MM.1S (cell line): ENCODE results near the gene CPT1C.

ENCODE experiments used
- EZH2 ChIP-seq: fragments of 300-600 bp; sonication (generic); optimal IDR thresholded peaks from 2 replicates; pipeline ENCODE3; 2017; ENCODE audit warnings: low read depth, mild to moderate bottlenecking, antibody characterized with exemption, low read length, mixed read lengths
- EZH2phosphoT487 ChIP-seq: fragments of 300-600 bp; sonication (generic); IDR thresholded peaks from 2 replicates; pipeline ENCODE4 v1.6.1; 2018; ENCODE audit warnings: antibody characterized with exemption, low read length
- TF ChIP-seq, protein P1 (sequence below): fragments of 300-600 bp; sonication (generic); IDR thresholded peaks from 2 replicates; pipeline ENCODE4 v1.5.1; 2016; ENCODE audit warnings: antibody characterized with exemption, low read length, mixed read lengths

DNA sequence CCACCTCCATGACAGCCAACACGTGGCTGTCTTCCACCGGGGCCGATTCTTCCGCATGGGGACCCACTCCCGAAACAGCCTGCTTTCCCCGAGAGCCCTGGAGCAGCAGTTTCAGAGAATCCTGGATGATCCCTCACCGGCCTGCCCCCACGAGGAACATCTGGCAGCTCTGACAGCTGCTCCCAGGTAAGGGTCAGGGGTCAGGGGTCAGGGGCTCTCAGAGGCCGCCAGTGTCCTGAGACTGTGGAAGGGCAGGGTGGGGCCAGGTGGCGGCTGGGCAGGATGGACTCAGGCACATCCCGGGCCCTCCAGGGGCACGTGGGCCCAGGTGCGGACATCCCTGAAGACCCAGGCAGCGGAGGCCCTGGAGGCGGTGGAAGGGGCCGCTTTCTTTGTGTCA lies 15.0 kb downstream of the CPT1C start:
- TF ChIP-seq, protein P1, sequence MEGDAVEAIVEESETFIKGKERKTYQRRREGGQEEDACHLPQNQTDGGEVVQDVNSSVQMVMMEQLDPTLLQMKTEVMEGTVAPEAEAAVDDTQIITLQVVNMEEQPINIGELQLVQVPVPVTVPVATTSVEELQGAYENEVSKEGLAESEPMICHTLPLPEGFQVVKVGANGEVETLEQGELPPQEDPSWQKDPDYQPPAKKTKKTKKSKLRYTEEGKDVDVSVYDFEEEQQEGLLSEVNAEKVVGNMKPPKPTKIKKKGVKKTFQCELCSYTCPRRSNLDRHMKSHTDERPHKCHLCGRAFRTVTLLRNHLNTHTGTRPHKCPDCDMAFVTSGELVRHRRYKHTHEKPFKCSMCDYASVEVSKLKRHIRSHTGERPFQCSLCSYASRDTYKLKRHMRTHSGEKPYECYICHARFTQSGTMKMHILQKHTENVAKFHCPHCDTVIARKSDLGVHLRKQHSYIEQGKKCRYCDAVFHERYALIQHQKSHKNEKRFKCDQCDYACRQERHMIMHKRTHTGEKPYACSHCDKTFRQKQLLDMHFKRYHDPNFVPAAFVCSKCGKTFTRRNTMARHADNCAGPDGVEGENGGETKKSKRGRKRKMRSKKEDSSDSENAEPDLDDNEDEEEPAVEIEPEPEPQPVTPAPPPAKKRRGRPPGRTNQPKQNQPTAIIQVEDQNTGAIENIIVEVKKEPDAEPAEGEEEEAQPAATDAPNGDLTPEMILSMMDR, result no peak
- no peak for TF ChIP-seq EZH2phosphoT487
- no peak for TF ChIP-seq EZH2
